HG03159 (cell line): ENCODE data around the gene MYOF.
"Not testable (repeated sequence)": the region's sequence is repeated elsewhere in the genome, so short reads cannot be mapped to it uniquely, and the experiment has no call there.

Experiments used
- ATAC-seq: cut with Tn5 transposase; IDR thresholded peaks from one replicate; pipeline ENCODE4 v1.9.1; 2021; ENCODE audit warnings: mild to moderate bottlenecking, moderate library complexity; ENCODE audit not compliant: unreplicated experiment

The MYOF gene

GRCh38 chr10:93478873-93479272 lies 3.3 kb downstream of the MYOF start:
- ATAC-seq, result no peak

- ATAC-seq, result no peak
These were observed 5.4 kb downstream of the MYOF start for GRCh38 chr10:93476756-93477155.

GRCh38 chr10:93475871-93476270 lies 6.3 kb downstream of the MYOF start:
- no peak for ATAC-seq

GRCh38 chr10:93475227-93475626 lies 6.9 kb downstream of the MYOF start:
- ATAC-seq, result no peak

- ATAC-seq, result no peak
These were observed 8.2 kb downstream of the MYOF start for GRCh38 chr10:93473804-93474472.

GRCh38 chr10:93473161-93473560 lies 9.0 kb downstream of the MYOF start:
- ATAC-seq, result no peak

- ATAC-seq, result no peak
These were observed 11.0 kb downstream of the MYOF start for GRCh38 chr10:93471110-93471651.

GRCh38 chr10:93469454-93469853 lies 12.7 kb downstream of the MYOF start:
- no peak for ATAC-seq

- no peak for ATAC-seq
These were observed 13.5 kb downstream of the MYOF start for GRCh38 chr10:93468461-93469213.

- not testable (repeated sequence) for ATAC-seq
These were observed 14.5 kb downstream of the MYOF start for GRCh38 chr10:93467635-93468034.

- ATAC-seq, result no peak
These were observed 16.1 kb downstream of the MYOF start for GRCh38 chr10:93465806-93466675.

- no peak for ATAC-seq
These were observed 17.3 kb downstream of the MYOF start for GRCh38 chr10:93464776-93465388.

GRCh38 chr10:93463723-93464476 lies 18.2 kb downstream of the MYOF start:
- ATAC-seq, result no peak

- no peak for ATAC-seq
These were observed 19.3 kb downstream of the MYOF start for GRCh38 chr10:93462881-93463280.

- ATAC-seq, result no peak
These were observed 19.8 kb downstream of the MYOF start for GRCh38 chr10:93462371-93462770.

GRCh38 chr10:93461807-93462178 lies 20.3 kb downstream of the MYOF start:
- no peak for ATAC-seq

GRCh38 chr10:93461109-93461806 lies 20.9 kb downstream of the MYOF start:
- ATAC-seq, result no peak

GRCh38 chr10:93459466-93459865 lies 22.7 kb downstream of the MYOF start:
- ATAC-seq, result no peak

GRCh38 chr10:93458821-93459257 lies 23.3 kb downstream of the MYOF start:
- no peak for ATAC-seq
